Measurements from ENCODE around the gene NPHS1.

DNA sequence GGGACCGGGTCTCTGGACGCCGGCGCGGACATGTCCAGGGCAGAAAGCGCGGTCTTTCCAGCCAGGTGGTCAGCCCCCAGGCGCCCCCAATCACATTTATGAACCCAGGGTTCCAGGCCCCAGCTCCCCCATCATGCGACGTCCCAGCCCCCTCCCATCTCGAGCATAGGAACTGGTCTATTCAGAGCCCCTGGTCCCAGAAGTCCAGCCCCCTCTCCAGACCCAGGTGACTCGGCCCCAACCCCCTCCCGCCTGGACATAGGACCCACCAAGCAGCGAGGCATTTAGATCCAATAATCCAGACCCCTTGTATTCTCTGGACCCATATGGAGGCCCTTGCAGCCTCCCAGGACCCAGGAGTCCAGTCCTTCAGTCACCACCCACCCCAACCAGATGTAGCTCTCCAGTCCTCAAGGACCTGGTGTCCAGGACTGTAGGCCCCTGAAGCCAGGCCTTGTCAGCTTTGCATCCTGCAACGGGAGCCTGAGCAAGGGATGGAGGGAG, 16.6 kb upstream of the NPHS1 start:
- TF ChIP-seq, protein P1, sequence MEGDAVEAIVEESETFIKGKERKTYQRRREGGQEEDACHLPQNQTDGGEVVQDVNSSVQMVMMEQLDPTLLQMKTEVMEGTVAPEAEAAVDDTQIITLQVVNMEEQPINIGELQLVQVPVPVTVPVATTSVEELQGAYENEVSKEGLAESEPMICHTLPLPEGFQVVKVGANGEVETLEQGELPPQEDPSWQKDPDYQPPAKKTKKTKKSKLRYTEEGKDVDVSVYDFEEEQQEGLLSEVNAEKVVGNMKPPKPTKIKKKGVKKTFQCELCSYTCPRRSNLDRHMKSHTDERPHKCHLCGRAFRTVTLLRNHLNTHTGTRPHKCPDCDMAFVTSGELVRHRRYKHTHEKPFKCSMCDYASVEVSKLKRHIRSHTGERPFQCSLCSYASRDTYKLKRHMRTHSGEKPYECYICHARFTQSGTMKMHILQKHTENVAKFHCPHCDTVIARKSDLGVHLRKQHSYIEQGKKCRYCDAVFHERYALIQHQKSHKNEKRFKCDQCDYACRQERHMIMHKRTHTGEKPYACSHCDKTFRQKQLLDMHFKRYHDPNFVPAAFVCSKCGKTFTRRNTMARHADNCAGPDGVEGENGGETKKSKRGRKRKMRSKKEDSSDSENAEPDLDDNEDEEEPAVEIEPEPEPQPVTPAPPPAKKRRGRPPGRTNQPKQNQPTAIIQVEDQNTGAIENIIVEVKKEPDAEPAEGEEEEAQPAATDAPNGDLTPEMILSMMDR (IDR thresholded peaks at IDR 0.05), result no peak
- no peak for TF ChIP-seq POLR2AphosphoS5 (IDR thresholded peaks at IDR 0.05)

Measured in breast epithelium (tissue), 3 donors.